Measurements from ENCODE around the gene ZMIZ1.

- TF ChIP-seq CTCF (conservative IDR thresholded peaks at IDR 0.05; ENCODE audit: low read length), result peak; percentile 55
- TF ChIP-seq EZH2phosphoT487 (IDR thresholded peaks at IDR 0.05; ENCODE audit: borderline replicate concordance), result no peak
These were observed 4.4 kb downstream of the ZMIZ1 start for GRCh38 chr10:79072994-79073645.

All from Loucy (cell line).